Activated T-helper 9 cell treated with anti-CD3 and anti-CD28 coated beads, Interleukin-2, amount 50 U/mL, for 16 hours (primary cell): Measurements from ENCODE around the gene SYCE3.
"Not testable (repeated sequence)": the region's sequence is repeated elsewhere in the genome, so short reads cannot be mapped to it uniquely, and the experiment has no call there.

Experiments
- DNase-seq: peaks from one replicate; pipeline ENCODE4 v3.0.0-alpha.2; 2020; ENCODE audit warnings: low read depth

Gene SYCE3

DNA sequence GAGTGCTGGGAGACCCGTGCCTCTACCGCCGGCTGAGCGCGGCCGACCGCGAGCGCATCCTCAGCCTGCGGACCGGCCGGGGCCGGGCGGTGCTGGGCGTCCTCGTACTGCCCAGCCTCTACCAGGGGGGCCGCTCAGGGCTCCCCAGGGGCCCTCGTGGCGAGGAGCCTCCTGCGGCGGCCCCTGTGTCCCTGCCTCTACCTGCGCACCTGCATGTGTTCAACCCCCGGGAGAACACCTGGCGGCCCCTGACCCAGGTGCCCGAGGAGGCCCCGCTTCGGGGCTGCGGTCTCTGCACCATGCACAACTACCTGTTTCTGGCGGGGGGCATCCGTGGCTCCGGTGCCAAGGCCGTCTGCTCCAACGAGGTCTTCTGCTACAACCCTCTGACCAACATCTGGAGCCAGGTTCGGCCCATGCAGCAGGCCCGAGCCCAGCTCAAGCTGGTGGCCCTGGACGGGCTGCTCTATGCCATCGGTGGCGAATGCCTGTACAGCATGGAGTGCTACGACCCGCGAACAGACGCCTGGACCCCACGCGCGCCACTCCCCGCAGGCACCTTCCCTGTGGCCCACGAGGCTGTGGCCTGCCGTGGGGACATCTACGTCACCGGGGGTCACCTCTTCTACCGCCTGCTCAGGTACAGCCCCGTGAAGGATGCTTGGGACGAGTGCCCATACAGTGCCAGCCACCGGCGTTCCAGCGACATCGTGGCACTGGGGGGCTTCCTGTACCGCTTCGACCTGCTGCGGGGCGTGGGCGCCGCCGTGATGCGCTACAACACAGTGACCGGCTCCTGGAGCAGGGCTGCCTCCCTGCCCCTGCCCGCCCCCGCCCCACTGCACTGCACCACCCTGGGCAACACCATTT is 13.6 kb downstream of the SYCE3 start:
- DNase-seq = no peak

DNA sequence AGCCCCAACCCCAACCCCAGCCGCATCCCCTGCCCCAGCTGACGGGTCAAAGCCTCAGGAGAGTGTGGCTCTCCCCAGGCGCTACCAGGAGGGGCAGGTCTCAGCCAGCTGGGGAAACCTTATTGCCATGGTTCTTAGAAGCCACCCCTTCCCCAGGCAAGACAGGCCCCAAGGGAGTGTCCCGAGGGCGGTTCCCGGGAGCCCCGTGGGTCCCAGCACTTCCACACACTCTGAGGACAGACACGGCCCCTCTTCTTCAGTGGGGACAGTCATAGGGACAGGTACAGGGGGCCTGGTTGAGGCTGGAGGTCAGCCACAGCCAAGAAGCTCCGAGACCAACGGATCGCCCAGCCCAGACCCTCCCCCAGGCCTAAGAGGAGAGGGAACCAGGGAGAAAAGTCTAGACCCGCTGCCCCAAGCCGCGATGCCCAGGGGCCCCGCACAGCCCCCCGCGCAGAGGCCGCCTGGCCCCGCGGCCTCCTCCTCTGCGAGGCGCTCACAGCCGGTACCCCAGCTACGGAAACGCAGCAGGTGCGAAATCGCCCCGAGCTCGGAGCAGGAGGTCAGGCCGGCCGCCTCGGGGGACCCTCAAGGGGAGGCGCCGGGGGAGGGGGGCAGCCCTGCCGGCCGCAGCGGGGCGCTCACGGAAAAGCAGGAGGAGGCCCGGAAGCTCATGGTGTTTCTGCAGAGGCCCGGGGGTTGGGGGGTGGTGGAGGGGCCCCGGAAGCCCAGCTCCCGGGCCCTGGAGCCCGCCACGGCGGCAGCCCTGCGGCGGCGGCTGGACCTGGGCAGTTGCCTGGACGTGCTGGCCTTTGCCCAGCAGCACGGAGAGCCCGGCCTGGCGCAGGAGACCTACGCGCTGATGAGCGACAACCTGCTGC is 14.4 kb downstream of the SYCE3 start:
- peak; percentile 46 for DNase-seq

- no peak for DNase-seq
Measured at GRCh38 chr22:50547263-50547985, 15.3 kb downstream of the SYCE3 start.

DNA sequence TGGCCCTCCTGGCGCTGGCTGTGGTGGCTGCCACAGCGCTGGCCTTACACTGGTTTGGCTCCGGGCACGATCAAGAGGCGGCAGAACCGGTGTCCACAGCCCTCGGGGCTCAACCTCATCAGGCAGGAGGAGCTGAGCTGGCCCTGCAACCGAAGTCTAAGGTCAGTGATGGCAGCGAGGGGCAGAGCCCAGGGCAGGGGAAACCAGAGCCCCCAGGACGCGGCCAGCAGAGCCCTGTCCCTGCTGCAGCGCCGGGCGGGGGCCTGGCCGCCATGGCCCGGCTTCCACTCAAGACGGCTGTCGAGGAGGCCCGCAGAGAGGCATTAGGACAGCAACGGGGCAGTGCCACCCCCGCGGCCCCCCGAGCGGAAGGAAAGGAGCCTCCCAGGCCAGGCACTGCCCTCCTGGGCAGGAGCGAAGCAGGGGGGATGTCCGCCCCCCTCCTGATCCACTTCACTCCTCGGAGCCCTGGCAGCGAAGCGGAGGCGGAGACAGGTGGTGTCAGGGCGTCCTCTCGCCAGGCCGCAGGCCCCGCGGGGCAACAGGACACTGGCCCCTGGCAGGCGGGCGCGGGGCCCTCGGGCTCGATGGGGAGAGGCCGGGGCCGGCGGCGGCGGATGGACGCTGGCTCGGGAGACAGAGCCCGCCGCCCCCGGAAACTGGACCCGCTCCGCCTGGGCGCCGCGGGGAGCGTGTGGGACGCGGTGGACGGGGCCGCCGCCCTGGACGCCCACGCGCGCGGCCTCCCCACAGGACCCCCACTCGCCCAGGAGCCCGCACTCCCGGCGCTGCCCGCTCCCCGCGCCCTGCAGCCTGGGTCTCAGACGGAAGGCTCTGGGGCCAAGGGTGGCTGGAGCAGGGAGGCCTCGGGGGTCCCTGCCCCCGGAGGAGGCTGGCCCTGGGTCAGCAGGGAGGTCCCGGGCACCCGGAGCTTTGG is 16.1 kb downstream of the SYCE3 start:
- DNase-seq = no peak

DNA sequence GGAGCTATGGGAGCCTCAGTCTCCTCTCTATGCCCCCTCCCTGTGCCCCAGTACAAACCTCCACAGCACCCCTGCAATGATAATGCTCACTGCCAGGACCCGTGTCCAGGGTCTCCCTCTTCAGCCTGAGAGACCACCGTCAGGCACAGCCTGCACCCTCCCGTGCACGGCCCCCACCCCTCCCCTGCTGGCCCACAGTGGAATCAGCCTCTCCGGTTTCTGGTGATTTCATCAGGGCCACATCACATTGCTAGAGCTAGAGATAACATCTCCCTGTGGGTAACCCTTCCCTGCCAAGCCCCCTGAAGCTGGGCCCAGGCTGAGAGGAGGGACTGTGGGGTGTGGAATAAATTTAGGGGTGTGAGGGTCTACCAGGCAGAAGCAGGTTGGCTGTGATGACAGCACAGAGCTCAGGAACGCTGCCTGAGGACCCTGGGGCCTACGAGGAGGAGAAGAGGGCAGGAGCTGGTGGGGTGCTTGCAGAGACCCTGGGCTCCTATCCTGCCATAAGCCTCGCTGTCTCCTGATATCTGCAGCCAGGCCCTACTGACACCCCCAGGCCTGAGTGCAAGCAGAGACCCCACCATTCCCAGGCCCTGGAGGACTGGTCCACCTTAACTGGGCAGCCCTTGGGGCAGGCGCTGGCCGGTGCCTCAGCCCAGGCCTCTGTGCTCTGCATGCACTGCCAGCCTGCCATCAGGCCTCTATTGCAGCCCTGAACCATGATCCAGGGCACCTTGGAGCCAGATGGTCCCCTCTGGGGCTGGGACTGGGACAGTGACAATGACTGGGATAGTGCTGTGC is 17.0 kb downstream of the SYCE3 start, which contains the start of gene KLHDC7B:
Gene KLHDC7B (plus strand): TSS at position 378 of the 804 bp plus-strand sequence. CDS start 345 bp downstream, at position 723.
- DNase-seq = no peak

DNA sequence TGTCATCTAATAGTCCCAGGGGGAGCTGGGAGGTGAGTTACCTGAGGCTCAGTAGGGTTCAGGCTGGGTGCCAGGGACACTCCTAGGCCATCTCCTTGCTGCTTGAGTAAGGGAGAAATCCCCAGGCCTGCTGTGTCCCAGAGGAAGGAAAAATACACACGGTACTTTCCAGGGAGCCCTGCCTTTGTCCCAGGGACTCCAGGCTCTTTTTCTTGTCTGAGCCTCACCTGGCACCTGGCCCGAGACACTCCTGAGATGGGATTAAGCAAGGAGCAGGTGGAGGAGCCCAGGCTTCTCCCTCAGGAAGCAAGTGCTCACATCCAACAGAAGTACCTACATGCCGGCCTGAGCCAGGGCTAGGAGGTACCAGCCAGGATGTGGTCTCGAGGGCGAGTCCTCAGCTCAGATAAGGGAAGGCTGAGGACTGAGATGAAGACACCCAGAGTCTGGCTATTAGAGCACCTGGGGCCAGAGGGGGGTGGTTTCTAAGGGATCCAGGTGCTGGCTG is 17.9 kb downstream of the SYCE3 start:
- no peak for DNase-seq

DNA sequence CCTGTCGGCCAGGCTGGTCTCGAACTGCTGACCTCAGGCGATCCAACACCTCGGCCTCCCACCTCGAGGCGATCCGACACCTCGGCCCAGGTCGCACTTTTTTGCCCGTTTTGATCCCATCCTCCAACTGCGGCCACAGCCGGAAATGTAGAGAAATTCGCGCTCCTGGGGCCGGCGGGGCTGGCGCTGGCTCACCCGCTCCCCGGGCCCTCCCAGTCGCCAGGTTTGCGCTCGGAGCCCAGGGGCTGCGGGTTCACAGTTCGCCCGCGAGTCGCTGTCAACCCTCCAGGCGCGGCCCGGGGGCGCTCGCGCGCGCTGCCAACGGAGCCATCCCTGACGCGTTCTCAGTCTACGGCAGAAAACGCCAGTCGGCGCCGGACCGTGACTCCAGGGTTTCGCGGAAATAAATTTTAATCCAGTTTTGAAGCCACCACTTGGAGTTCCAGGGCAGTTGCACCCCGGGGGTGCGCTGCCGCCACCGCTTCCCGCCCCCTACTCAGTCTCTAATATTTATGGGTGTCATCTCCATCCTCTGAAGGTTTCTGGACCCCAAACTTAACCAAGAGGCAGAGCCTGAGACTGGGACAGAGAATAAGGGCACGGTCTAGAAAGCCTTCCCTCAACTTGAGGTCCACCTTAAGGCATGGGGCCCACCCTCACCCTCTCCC is 18.5 kb downstream of the SYCE3 start:
- DNase-seq = peak; percentile 77

GRCh38 chr22:50542416-50542927 is 20.2 kb downstream of the SYCE3 start:
- no peak for DNase-seq

DNA sequence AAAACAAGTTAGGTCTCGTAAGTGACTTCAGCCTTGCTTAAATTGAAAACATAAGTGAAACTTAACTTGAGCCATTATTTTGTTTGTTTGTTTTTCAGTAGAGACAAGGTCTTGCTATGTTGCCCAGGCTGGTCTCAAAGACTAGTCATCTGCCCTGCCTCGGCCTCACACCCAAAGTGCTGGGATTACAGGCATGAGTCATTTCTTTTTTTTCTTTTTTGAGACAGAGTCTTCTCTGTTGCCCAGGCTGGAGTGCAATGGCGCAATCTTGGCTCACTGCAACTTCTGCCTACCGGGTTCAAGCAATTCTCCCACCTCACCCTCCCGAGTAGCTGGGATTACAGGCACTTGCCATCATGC is 21.1 kb downstream of the SYCE3 start:
- not testable (repeated sequence) for DNase-seq

- DNase-seq = no peak
Measured at GRCh38 chr22:50540381-50540780, 22.3 kb downstream of the SYCE3 start.

DNA sequence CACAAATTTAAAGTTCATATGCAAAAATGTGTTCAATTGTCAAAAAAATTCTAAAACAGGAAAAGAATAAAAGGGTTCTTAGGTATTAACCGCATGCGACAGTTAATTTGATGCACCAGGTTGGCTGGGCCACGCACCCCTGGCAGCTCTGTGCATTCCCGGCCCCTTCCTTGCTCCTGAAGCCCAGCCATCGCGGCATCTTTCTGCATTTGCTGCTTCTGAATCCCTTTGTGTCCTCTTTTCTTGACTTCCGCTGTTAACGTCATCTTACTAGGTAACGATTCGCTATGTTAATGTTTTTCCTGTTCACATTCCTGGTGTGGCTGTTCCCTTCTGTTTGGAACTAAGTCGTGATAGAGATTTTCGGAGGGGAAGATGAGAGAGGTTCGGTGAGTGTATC is 25.0 kb downstream of the SYCE3 start:
- no peak for DNase-seq

DNA sequence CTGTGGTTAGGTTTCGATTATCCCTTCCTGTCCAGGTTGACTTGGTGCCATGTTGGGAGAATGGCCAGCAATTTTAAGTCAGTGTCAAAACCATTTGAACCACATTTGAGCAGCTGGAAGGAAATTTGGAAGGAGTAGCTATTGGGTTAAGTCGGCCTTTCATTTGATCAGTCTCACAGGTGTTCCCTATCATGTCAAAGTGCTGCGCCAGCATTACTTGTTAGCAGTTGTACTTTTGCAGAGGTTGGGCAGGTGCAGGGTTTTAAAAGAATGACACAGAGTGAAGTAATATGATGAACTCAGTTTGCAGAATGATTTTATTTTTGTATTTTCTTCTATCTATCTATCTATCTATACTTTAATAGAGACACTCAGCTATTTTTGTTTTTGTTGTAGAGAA is 26.5 kb downstream of the SYCE3 start:
- DNase-seq = no peak

DNA sequence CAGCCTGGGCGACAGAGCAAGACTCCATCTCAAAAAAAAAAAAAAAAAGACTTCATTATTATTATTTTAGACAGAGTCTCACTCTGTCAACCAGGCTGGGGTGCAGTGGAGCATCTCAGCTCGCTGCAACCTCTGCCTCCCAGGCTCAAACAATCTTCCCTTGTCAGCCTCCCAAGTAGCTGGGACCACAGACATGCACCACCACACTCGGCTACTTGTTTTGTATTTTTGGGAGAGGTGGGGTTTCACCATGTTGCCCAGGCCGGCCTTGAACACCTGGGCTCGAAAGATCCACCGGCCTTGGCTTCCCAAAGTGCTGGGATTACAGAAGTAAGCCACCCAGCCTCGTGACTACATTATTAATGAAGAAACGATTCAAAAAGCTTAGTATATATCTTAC is 27.6 kb downstream of the SYCE3 start:
- no peak for DNase-seq

DNA sequence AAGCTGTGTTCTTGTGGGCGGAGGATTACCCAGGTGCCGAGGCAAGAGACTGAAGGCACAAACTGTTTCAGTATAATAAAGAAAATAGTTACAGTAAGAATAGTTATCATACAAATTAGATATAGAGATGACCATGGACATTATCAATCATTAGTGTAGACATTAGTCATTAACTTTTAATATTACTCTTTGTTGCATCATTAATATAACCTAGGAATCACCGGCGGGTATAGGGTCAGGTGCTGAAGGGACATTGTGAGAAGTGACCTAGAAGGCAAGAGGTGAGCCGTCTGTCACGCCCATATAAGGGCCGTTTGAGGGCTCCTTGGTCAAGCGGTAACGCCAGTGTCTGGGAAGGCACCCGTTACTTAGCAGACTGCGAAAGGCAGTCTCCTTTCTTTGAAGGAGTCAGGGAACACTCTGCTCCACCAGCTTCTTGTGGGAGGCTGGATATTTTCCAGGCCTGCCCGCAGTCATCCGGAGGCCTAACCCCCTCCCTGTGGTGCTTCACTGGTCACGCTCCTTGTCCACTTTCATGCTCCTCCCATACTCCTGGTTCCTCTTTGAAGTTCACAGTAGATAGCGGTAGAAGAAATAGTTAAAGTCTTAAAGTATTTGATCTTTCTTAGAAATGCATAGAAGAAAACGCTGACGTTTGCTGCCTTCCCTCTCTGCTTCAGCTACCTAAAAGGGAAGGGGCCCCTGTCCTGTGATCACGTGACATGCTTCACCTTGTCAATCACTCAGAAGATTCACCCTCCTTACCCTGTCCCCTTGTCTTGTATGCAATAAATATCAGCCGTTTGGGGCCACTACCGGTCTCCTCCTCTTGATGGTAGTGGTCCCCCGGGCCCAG is 28.6 kb downstream of the SYCE3 start:
- not testable (repeated sequence) for DNase-seq

- no peak for DNase-seq
Measured at GRCh38 chr22:50532824-50533796, 29.6 kb downstream of the SYCE3 start.

GRCh38 chr22:50531962-50532674 is 30.6 kb downstream of the SYCE3 start:
- DNase-seq = no peak
